Retinal pigment epithelial cell (primary cell): ENCODE measurements around the gene CARD9.

Experiments used
- DNase-seq: peaks from one replicate; pipeline ENCODE4 v3.0.0-alpha.2; 2010; ENCODE audit warnings: low read depth
- H3K4me3 ChIP-seq: 2 replicates; pipeline ENCODE4 v1.5.1; 2011; ENCODE audit warnings: mild to moderate bottlenecking, low read length, control low read depth, moderate library complexity
- TF ChIP-seq, protein P1 (sequence below): conservative IDR thresholded peaks from 2 replicates; pipeline ENCODE4 v1.5.1; 2011; ENCODE audit warnings: low read depth, low read length, control low read depth, inconsistent platforms

Gene CARD9

DNA sequence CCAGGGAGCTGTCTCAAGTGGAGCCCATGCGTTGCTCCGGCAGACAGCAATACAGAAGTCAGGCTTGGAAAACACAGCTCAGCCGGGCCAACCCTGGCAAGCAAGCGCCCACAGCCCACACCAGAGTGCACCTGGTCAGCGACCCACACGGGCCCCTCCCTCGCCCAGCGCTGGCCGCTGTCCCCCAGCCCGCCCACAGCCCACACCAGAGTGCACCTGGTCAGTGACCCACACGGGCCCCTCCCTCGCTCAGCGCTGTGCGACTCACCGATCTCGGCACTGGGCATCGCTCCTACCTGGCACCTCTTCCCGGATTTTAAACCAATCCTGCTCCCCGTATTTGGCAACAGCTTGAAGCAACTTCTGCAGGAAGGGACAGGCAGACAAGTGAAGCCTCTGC lies 13.7 kb upstream of the CARD9 start:
- no peak overlapping the region for H3K4me3 ChIP-seq
- no peak for DNase-seq
- TF ChIP-seq, protein P1, sequence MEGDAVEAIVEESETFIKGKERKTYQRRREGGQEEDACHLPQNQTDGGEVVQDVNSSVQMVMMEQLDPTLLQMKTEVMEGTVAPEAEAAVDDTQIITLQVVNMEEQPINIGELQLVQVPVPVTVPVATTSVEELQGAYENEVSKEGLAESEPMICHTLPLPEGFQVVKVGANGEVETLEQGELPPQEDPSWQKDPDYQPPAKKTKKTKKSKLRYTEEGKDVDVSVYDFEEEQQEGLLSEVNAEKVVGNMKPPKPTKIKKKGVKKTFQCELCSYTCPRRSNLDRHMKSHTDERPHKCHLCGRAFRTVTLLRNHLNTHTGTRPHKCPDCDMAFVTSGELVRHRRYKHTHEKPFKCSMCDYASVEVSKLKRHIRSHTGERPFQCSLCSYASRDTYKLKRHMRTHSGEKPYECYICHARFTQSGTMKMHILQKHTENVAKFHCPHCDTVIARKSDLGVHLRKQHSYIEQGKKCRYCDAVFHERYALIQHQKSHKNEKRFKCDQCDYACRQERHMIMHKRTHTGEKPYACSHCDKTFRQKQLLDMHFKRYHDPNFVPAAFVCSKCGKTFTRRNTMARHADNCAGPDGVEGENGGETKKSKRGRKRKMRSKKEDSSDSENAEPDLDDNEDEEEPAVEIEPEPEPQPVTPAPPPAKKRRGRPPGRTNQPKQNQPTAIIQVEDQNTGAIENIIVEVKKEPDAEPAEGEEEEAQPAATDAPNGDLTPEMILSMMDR: no peak

DNA sequence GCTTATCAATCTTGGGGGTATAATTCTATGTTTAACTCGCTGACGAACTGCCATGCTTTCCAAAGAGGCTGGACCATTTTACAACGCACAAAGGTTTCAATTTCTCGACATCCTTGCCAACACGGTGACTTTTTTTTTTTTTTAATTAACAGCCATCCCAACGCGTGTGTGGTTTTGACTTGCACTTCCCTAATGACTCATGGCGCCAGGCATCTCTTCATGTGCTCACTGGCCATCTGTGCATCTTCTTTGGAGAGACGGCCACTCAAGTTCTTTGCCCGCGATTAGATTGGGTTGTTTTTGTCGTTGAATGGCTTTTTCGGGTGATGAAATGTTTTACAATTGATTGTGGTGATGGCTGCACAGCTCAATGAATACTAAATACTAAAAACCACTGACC lies 12.5 kb upstream of the CARD9 start:
- no peak overlapping the region for H3K4me3 ChIP-seq
- TF ChIP-seq, protein P1: no peak
- no peak for DNase-seq

DNA sequence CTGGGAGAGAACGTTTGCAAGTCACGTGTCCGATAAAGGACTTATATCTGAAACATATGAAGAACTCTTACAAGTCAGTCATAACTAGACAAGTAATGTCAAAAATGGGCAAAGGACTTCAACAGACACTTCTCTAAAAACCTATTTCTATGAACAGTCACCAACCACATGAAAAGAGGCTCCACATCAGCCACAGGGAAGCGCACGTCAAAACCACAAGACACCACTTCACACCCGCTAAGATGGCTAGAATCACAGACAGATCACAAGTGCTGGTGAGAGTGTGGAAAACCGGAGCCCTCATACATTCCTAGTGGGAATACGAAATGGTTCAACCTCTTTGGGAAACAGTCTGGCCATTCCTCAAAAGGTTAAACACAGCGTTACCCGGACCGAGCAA lies 11.5 kb upstream of the CARD9 start:
- DNase-seq: no peak
- TF ChIP-seq, protein P1: no peak
- no peak overlapping the region for H3K4me3 ChIP-seq

DNA sequence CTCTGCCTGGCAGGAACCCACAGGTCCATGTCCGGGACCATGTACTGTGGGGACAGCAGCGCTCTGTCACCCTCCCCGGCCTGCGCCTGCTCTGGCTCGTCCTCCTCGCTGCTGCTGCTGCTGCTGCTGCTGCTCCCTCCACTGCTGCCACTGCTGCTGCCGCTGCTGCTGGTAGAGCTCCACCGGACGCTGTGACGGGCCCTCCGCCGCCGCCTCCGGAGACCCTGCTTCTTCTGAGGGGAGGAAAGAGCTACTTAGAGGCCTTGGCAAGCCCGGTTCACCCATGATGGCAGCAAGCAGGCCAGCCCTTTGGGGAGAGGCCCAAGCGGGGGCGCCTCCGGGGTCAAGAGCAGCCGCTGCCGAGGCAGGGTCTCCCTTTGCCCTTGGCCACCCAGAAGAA lies 10.0 kb upstream of the CARD9 start:
- DNase-seq: no peak
- TF ChIP-seq, protein P1: no peak
- H3K4me3 ChIP-seq: no peak overlapping the region

DNA sequence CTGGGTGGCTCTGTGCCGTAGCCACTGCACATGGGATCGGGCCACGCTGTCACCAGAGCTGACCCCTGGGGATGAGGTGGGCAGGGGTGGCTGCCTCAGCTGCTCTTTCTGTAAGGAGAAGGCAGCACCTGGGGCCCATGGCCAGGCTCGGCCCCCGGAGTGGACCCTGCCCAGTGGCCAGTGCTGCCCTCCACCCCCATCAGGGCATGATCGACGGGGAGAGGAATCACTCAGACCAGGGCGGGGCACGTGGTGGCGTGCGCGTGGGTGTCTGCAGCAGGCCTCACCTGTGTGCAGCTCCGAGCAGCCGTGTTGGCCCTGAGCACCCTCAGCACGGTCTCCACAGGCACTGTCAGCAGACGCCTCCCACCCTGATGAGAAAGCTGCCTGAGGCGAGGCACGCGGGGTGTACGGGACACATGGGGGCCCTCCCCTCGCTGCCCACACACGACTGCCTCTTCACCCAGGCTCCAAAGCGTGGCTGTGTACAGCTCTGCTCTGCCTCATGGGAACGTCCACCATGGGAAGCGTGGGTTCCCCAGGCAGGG lies 8.6 kb upstream of the CARD9 start:
- TF ChIP-seq, protein P1: no peak
- no peak overlapping the region for H3K4me3 ChIP-seq
- DNase-seq: no peak

DNA sequence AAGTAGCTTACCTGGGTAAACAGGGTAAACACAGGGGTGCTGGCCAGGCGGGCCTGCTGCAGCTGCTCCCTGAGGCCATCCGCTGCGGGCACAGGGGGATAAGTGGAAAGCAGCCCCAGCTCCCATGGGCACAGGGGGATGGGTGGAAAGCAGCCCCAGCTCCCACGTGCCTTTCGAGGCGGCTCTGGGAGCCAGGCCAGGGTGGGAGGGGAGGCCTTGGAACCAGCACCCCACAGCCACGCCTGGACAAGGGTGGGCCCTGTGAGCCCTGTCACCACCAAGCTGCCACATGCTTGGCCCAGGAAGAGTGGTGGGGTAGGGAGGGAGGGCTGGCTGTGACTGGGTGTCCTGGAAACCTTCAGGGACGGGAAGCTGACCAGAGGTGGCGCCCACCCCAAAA lies 7.8 kb upstream of the CARD9 start:
- TF ChIP-seq, protein P1: no peak
- no peak overlapping the region for H3K4me3 ChIP-seq
- no peak for DNase-seq

DNA sequence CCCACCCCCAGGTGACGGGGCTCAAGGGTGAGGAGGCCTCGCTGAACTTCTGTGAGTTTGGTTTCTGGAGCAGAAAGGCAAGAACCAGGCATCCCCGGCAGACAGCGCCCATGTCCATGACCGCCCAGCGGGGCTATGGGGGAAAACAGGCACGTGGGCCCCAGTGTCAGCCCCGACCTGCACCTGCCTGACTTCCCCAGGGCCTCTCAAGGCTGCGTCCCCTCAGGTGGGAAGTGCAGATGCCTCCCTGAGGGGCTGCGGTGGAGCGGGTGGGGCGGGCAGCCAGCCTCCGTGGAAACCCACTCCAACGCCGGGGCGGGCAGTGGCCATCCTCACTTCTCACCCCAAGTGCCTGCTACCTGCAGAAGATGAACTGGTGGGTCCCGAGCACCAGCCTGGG lies 6.9 kb upstream of the CARD9 start:
- no peak overlapping the region for H3K4me3 ChIP-seq
- TF ChIP-seq, protein P1: no peak
- no peak for DNase-seq
